ENCODE data around the gene CACNA1A.
A peak's percentile ranks its signal among the peaks of the same experiment; 100 is the strongest.
"Not testable (repeated sequence)": the region's sequence is repeated elsewhere in the genome, so short reads cannot be mapped to it uniquely, and the experiment has no call there.

CACNA1A gene

GRCh38 chr19:13215572-13216380, 290.5 kb downstream of the CACNA1A start:
- DNase-seq = peak; percentile 24 to 64

- DNase-seq = no peak
Observed at GRCh38 chr19:13214036-13214730, 292.1 kb downstream of the CACNA1A start.

GRCh38 chr19:13212759-13213330, 293.4 kb downstream of the CACNA1A start:
- DNase-seq = peak; percentile 77

- DNase-seq = no peak
Observed at GRCh38 chr19:13211426-13212308, 294.6 kb downstream of the CACNA1A start.

GRCh38 chr19:13210941-13211340, 295.3 kb downstream of the CACNA1A start:
- no peak for DNase-seq

- no peak for DNase-seq
Observed at GRCh38 chr19:13210339-13210775, 295.9 kb downstream of the CACNA1A start.

GRCh38 chr19:13209484-13210338, 296.6 kb downstream of the CACNA1A start:
- DNase-seq = no peak

GRCh38 chr19:13208672-13209483, 297.4 kb downstream of the CACNA1A start:
- DNase-seq = no peak

GRCh38 chr19:13207846-13208671, 298.2 kb downstream of the CACNA1A start:
- DNase-seq = peak; percentile 64 to 73

- no peak for DNase-seq
Observed at GRCh38 chr19:13207237-13207845, 298.9 kb downstream of the CACNA1A start.

- no peak for DNase-seq
Observed at GRCh38 chr19:13206587-13206986, 299.7 kb downstream of the CACNA1A start.

GRCh38 chr19:13202112-13202511, 304.2 kb downstream of the CACNA1A start:
- not testable (repeated sequence) for DNase-seq

- DNase-seq = no peak
Observed at GRCh38 chr19:13198634-13199033, 307.6 kb downstream of the CACNA1A start.

GRCh38 chr19:13195678-13196077, 310.6 kb downstream of the CACNA1A start:
- DNase-seq = peak; percentile 63 to 75

- no peak for DNase-seq
Observed at GRCh38 chr19:13190781-13191540, 315.3 kb downstream of the CACNA1A start.

GRCh38 chr19:13189600-13189999, 316.7 kb downstream of the CACNA1A start:
- DNase-seq = no peak

GRCh38 chr19:13187419-13187818, 318.9 kb downstream of the CACNA1A start:
- DNase-seq = no peak

GRCh38 chr19:13186688-13187087, 319.6 kb downstream of the CACNA1A start:
- not testable (repeated sequence) for DNase-seq
